WTC11 (cell line): ENCODE measurements around the gene HELQ. TPM values are rescaled to one million over a fixed set of nuclear protein-coding genes. Genes with fewer than 3 reads are reported as not detected.

ENCODE experiments used
- ATAC-seq: fragments of 200-7000 bp; cut with Tn5 transposase; 2 replicates; pipeline ENCODE4 v1.10.0; 2021; ENCODE audit warnings: mild to moderate bottlenecking, moderate library complexity
- CTCF ChIA-PET: fragments of 300-600 bp; sonication (Branson Sonifier 250); formaldehyde crosslinking; loops from one replicate; lab custom pipeline; 2021; ENCODE audit warnings: antibody characterized with exemption; lab: Charles Lee
- POLR2A ChIA-PET: fragments of 350-600 bp; sonication (Branson Sonifier 250); formaldehyde crosslinking; loops from one replicate; lab custom pipeline; 2021; ENCODE audit warnings: antibody characterized with exemption; lab: Charles Lee
- DNase-seq: peaks from one replicate; pipeline ENCODE4 v3.0.0; 2021; ENCODE audit warnings: low spot score
- H3K27ac Mint-ChIP-seq: 2 replicates; pipeline ENCODE4 v1.8.0; 2021; ENCODE audit warnings: mixed read lengths
- H3K27me3 Mint-ChIP-seq: 2 replicates; pipeline ENCODE4 v1.8.0; 2021; ENCODE audit warnings: low read depth, mild to moderate bottlenecking, moderate library complexity, mixed read lengths
- H3K36me3 Mint-ChIP-seq: 2 replicates; pipeline ENCODE4 v1.8.0; 2021; ENCODE audit warnings: mixed read lengths
- H3K4me1 Mint-ChIP-seq: 2 replicates; pipeline ENCODE4 v1.8.0; 2022; ENCODE audit warnings: mixed read lengths
- H3K4me3 Mint-ChIP-seq: 2 replicates; pipeline ENCODE4 v1.8.0; 2021; ENCODE audit warnings: mild to moderate bottlenecking, moderate library complexity, mixed read lengths
- H3K9me3 Mint-ChIP-seq: 2 replicates; pipeline ENCODE4 v1.8.0; 2021; ENCODE audit warnings: mixed read lengths
- AR ChIP-seq: fragments of 250-450 bp; sonication (Bioruptor Pico); IDR thresholded peaks from 2 replicates; pipeline ENCODE4 v1.9.0; 2021; ENCODE audit warnings: mild to moderate bottlenecking
- ATF1 ChIP-seq: sonication (generic); formaldehyde crosslinking; IDR thresholded peaks from 2 replicates; pipeline ENCODE4 v1.8.1; 2023; ENCODE audit warnings: mild to moderate bottlenecking, moderate library complexity, missing genetic modification reagents
- ATF2 ChIP-seq: sonication (generic); formaldehyde crosslinking; IDR thresholded peaks from 2 replicates; pipeline ENCODE4 v1.8.1; 2022; ENCODE audit warnings: low read depth, missing genetic modification reagents, borderline replicate concordance
- ATF6 ChIP-seq: sonication (generic); formaldehyde crosslinking; IDR thresholded peaks from 2 replicates; pipeline ENCODE4 v1.8.1; 2023; ENCODE audit warnings: mild to moderate bottlenecking, missing genetic modification reagents
- CDX4 ChIP-seq: fragments of 250-450 bp; sonication (Bioruptor Pico); IDR thresholded peaks from 2 replicates; pipeline ENCODE4 v1.9.0; 2021; ENCODE audit warnings: moderate library complexity, mild to moderate bottlenecking, inconsistent platforms, borderline replicate concordance
- CREB1 ChIP-seq: sonication (generic); formaldehyde crosslinking; IDR thresholded peaks from 2 replicates; pipeline ENCODE4 v1.8.0; 2023; ENCODE audit warnings: mild to moderate bottlenecking, missing genetic modification reagents
- E2F4 ChIP-seq: sonication (generic); formaldehyde crosslinking; IDR thresholded peaks from 2 replicates; pipeline ENCODE4 v1.8.1; 2022; ENCODE audit warnings: low read depth, mild to moderate bottlenecking, moderate library complexity, missing genetic modification reagents, borderline replicate concordance
- ELF4 ChIP-seq: sonication (generic); formaldehyde crosslinking; IDR thresholded peaks from 2 replicates; pipeline ENCODE4 v1.8.1; 2022; ENCODE audit warnings: low read depth, mild to moderate bottlenecking, moderate library complexity, missing genetic modification reagents
- ERG ChIP-seq: fragments of 250-450 bp; sonication (Bioruptor Pico); IDR thresholded peaks from 2 replicates; pipeline ENCODE4 v1.8.0; 2021; ENCODE audit warnings: mild to moderate bottlenecking
- ETV6 ChIP-seq: sonication (generic); formaldehyde crosslinking; IDR thresholded peaks from 2 replicates; pipeline ENCODE4 v1.8.1; 2022; ENCODE audit warnings: mild to moderate bottlenecking, missing genetic modification reagents
- FOXJ3 ChIP-seq: sonication (generic); formaldehyde crosslinking; IDR thresholded peaks from 2 replicates; pipeline ENCODE4 v1.9.0; 2021; ENCODE audit warnings: missing genetic modification reagents, mild to moderate bottlenecking, borderline replicate concordance
- FOXP1 ChIP-seq: sonication (generic); formaldehyde crosslinking; IDR thresholded peaks from 2 replicates; pipeline ENCODE4 v1.8.0; 2022; ENCODE audit warnings: missing genetic modification reagents, mild to moderate bottlenecking, moderate library complexity, borderline replicate concordance
- HMGA2 ChIP-seq: fragments of 250-450 bp; sonication (Bioruptor Pico); IDR thresholded peaks from 2 replicates; pipeline ENCODE4 v1.4.0; 2021; ENCODE audit warnings: mild to moderate bottlenecking, moderate library complexity
- JAZF1 ChIP-seq: fragments of 250-450 bp; sonication (Bioruptor Pico); IDR thresholded peaks from 2 replicates; pipeline ENCODE4 v1.9.0; 2021; ENCODE audit warnings: moderate library complexity, mild to moderate bottlenecking, inconsistent platforms
- NFE2L1 ChIP-seq: sonication (generic); formaldehyde crosslinking; IDR thresholded peaks from 2 replicates; pipeline ENCODE4 v1.8.1; 2023; ENCODE audit warnings: missing genetic modification reagents
- NR3C1 ChIP-seq: sonication (generic); formaldehyde crosslinking; conservative IDR thresholded peaks from 2 replicates; pipeline ENCODE4 v1.8.1; 2023; ENCODE audit warnings: low read depth, mild to moderate bottlenecking, missing genetic modification reagents
- SMAD4 ChIP-seq: sonication (generic); formaldehyde crosslinking; IDR thresholded peaks from 2 replicates; pipeline ENCODE4 v1.8.0; 2022; ENCODE audit warnings: mild to moderate bottlenecking, missing genetic modification reagents
- TP53 ChIP-seq: sonication (generic); formaldehyde crosslinking; IDR thresholded peaks from 2 replicates; pipeline ENCODE4 v1.8.1; 2023; ENCODE audit warnings: mild to moderate bottlenecking, missing genetic modification reagents
- ZMAT4 ChIP-seq: fragments of 250-450 bp; sonication (Bioruptor Pico); IDR thresholded peaks from 2 replicates; pipeline ENCODE4 v1.9.0; 2021; ENCODE audit warnings: mild to moderate bottlenecking
- ZNF138 ChIP-seq: sonication (generic); formaldehyde crosslinking; conservative IDR thresholded peaks from 2 replicates; pipeline ENCODE4 v1.8.1; 2022; ENCODE audit warnings: mild to moderate bottlenecking, moderate library complexity, missing genetic modification reagents
- ZNF263 ChIP-seq: sonication (generic); formaldehyde crosslinking; IDR thresholded peaks from 2 replicates; pipeline ENCODE4 v1.8.1; 2022; ENCODE audit warnings: low read depth, mild to moderate bottlenecking, moderate library complexity, missing genetic modification reagents
- total RNA-seq: library from RNA; stranded (reverse); gene quantifications from 3 replicates; pipeline ENCODE4 v1.2.3, GENCODE V29; 2021

The HELQ gene
- total RNA-seq, 1 experiment from 2014 or later = 10.1 TPM

- TF ChIP-seq AR (CRISPR knock-in tag) (no peak), NFE2L1 (CRISPR knock-in tag) (no peak)
These were observed 937 bp downstream of the HELQ start (continued) for GRCh38 chr4:83454686-83455085.

- CTCF ChIA-PET = no interaction called here
- no peaks in the 10 kb centered on the region for H3K4me1 Mint-ChIP-seq
- ATAC-seq (no peak), DNase-seq (no peak)
- no peaks in the 10 kb centered on the region for H3K27me3 Mint-ChIP-seq
- no peak overlapping the region for H3K4me3 Mint-ChIP-seq
- peaks cover 16% of the 10 kb centered on the region for H3K36me3 Mint-ChIP-seq
- H3K9me3 Mint-ChIP-seq = no peaks in the 10 kb centered on the region
- TF ChIP-seq FOXP1 (no peak), ERG (no peak), HMGA2 (CRISPR knock-in tag) (no peak), JAZF1 (no peak), ETV6 (CRISPR knock-in tag) (no peak), FOXJ3 (CRISPR knock-in tag) (no peak), ATF1 (CRISPR knock-in tag) (no peak), ELF4 (CRISPR knock-in tag) (no peak), ATF2 (no peak), ZMAT4 (CRISPR knock-in tag) (no peak), SMAD4 (CRISPR knock-in tag) (no peak), ZNF263 (CRISPR knock-in tag) (no peak), CDX4 (no peak), NR3C1 (CRISPR knock-in tag) (no peak), CREB1 (CRISPR knock-in tag) (no peak), E2F4 (no peak), TP53 (CRISPR knock-in tag) (no peak), ZNF138 (CRISPR knock-in tag) (no peak), ATF6 (no peak), NFE2L1 (CRISPR knock-in tag) (no peak)
- POLR2A ChIA-PET = interaction anchor here (0.7 kb wide), 1 partner anchor 202 kb away, joined by 3 read pairs; no protein-coding TSS in a partner anchor
- H3K27ac Mint-ChIP-seq = no peak overlapping the region; the same call in 1 of the 2 replicates
These were observed 6.6 kb downstream of the HELQ start for GRCh38 chr4:83449009-83449408.
